Measurements from ENCODE around the gene ATF7IP2. TPM values are rescaled to one million over a fixed set of nuclear protein-coding genes. Genes with fewer than 3 reads are reported as not detected.

The ATF7IP2 gene
- total and polyA plus RNA-seq, 9 of the 15 experiments (the other 6 are each of a cell fraction or from before 2014, with no cell fraction given) = 131 to 515 (median 196) TPM

DNA sequence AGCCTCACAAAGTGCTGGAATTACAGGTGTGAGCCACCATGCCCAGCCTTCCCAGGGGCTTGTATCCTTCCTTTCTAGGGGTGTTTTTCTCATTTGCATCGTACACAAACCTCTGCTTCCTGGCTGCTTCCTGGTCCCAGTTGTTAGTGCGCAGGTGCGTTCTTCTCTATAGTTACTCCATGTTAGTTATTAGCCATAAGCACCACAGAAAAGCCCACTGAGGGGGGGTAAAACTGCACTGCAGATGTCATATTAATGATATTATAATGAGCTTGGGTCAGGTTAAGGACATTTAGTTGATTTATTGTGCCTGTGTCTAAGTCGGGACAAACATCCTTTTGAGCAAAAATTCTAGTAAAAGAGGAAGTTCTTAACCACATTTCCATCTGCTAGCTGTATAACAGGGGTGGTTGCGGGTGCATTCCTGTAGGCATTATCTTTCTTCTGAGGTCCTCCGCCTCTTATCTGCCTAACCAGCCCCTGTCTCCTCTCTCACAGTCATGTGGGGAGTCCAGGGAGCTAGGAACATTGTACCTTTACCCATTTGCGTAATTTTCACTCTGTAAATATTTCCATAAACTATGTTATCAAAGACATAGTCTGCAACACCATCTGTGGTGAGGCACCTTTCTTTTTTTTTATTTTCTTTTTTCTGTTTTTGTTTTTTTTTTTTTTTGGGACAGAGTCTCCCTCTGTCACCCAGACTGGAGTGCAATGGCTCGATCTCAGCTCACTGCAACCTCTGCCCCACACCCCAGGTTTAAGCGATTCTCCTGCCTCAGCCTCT, 23.6 kb upstream of the ATF7IP2 start (continued):
- TF ChIP-seq PTRF (tag; IDR thresholded peaks at IDR 0.05) (peak; percentile 80), ERF (CRISPR knock-in tag; IDR thresholded peaks at IDR 0.05) (0 out of 2 replicates have a peak, but pooled peaks have one; percentile 11), MEF2A (IDR thresholded peaks at IDR 0.05; ENCODE audit: control insufficient read depth, low read depth, low read length) (peak; percentile 44; the same call in 1 of the 2 replicates), RAD21 (CRISPR knock-in tag; conservative IDR thresholded peaks at IDR 0.05 in 1 of 2, IDR thresholded peaks at IDR 0.05 in 1 of 2) (peak in 1 of 2 experiments; percentile 38), POLR2A (conservative IDR thresholded peaks at IDR 0.05) (peak; percentile 57), FIP1L1 (IDR thresholded peaks at IDR 0.05; ENCODE audit: low read depth, low read length, poor library complexity, severe bottlenecking) (no peak), ZNF311 (CRISPR knock-in tag; IDR thresholded peaks at IDR 0.05) (peak; percentile 97), CTBP1 (IDR thresholded peaks at IDR 0.05; ENCODE audit: borderline replicate concordance) (peak; percentile 89), RB1 (IDR thresholded peaks at IDR 0.05; ENCODE audit: low read depth) (no peak), ZNF165 (CRISPR knock-in tag; IDR thresholded peaks at IDR 0.05; ENCODE audit: borderline replicate concordance) (0 out of 2 replicates have a peak, but pooled peaks have one; percentile 25), DIDO1 (tag; IDR thresholded peaks at IDR 0.05; ENCODE audit: low read depth) (0 out of 2 replicates have a peak, but pooled peaks have one; percentile 24), ZBTB17 (CRISPR knock-in tag; IDR thresholded peaks at IDR 0.05) (peak; percentile 80; the same call in 1 of the 2 replicates), ZEB2 (IDR thresholded peaks at IDR 0.05) (peak; percentile 94)
- TF ChIP-seq, protein P1, sequence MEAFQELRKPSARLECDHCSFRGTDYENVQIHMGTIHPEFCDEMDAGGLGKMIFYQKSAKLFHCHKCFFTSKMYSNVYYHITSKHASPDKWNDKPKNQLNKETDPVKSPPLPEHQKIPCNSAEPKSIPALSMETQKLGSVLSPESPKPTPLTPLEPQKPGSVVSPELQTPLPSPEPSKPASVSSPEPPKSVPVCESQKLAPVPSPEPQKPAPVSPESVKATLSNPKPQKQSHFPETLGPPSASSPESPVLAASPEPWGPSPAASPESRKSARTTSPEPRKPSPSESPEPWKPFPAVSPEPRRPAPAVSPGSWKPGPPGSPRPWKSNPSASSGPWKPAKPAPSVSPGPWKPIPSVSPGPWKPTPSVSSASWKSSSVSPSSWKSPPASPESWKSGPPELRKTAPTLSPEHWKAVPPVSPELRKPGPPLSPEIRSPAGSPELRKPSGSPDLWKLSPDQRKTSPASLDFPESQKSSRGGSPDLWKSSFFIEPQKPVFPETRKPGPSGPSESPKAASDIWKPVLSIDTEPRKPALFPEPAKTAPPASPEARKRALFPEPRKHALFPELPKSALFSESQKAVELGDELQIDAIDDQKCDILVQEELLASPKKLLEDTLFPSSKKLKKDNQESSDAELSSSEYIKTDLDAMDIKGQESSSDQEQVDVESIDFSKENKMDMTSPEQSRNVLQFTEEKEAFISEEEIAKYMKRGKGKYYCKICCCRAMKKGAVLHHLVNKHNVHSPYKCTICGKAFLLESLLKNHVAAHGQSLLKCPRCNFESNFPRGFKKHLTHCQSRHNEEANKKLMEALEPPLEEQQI (IDR thresholded peaks at IDR 0.05) = peak; percentile 89
- TF ChIP-seq, protein P2, sequence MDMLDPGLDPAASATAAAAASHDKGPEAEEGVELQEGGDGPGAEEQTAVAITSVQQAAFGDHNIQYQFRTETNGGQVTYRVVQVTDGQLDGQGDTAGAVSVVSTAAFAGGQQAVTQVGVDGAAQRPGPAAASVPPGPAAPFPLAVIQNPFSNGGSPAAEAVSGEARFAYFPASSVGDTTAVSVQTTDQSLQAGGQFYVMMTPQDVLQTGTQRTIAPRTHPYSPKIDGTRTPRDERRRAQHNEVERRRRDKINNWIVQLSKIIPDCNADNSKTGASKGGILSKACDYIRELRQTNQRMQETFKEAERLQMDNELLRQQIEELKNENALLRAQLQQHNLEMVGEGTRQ (CRISPR knock-in tag; IDR thresholded peaks at IDR 0.05) = peak; percentile 45; the same call in 1 of the 2 replicates
- TF ChIP-seq, protein P3, sequence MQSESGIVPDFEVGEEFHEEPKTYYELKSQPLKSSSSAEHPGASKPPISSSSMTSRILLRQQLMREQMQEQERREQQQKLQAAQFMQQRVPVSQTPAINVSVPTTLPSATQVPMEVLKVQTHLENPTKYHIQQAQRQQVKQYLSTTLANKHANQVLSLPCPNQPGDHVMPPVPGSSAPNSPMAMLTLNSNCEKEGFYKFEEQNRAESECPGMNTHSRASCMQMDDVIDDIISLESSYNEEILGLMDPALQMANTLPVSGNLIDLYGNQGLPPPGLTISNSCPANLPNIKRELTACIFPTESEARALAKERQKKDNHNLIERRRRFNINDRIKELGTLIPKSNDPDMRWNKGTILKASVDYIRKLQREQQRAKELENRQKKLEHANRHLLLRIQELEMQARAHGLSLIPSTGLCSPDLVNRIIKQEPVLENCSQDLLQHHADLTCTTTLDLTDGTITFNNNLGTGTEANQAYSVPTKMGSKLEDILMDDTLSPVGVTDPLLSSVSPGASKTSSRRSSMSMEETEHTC (IDR thresholded peaks at IDR 0.05) = peak; percentile 92
- TF ChIP-seq, protein P4, sequence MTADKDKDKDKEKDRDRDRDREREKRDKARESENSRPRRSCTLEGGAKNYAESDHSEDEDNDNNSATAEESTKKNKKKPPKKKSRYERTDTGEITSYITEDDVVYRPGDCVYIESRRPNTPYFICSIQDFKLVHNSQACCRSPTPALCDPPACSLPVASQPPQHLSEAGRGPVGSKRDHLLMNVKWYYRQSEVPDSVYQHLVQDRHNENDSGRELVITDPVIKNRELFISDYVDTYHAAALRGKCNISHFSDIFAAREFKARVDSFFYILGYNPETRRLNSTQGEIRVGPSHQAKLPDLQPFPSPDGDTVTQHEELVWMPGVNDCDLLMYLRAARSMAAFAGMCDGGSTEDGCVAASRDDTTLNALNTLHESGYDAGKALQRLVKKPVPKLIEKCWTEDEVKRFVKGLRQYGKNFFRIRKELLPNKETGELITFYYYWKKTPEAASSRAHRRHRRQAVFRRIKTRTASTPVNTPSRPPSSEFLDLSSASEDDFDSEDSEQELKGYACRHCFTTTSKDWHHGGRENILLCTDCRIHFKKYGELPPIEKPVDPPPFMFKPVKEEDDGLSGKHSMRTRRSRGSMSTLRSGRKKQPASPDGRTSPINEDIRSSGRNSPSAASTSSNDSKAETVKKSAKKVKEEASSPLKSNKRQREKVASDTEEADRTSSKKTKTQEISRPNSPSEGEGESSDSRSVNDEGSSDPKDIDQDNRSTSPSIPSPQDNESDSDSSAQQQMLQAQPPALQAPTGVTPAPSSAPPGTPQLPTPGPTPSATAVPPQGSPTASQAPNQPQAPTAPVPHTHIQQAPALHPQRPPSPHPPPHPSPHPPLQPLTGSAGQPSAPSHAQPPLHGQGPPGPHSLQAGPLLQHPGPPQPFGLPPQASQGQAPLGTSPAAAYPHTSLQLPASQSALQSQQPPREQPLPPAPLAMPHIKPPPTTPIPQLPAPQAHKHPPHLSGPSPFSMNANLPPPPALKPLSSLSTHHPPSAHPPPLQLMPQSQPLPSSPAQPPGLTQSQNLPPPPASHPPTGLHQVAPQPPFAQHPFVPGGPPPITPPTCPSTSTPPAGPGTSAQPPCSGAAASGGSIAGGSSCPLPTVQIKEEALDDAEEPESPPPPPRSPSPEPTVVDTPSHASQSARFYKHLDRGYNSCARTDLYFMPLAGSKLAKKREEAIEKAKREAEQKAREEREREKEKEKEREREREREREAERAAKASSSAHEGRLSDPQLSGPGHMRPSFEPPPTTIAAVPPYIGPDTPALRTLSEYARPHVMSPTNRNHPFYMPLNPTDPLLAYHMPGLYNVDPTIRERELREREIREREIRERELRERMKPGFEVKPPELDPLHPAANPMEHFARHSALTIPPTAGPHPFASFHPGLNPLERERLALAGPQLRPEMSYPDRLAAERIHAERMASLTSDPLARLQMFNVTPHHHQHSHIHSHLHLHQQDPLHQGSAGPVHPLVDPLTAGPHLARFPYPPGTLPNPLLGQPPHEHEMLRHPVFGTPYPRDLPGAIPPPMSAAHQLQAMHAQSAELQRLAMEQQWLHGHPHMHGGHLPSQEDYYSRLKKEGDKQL (CRISPR knock-in tag; IDR thresholded peaks at IDR 0.05; ENCODE audit: borderline replicate concordance) = no peak
